ENCODE data around the gene RMND1.
"Not testable (repeated sequence)": the region's sequence is repeated elsewhere in the genome, so short reads cannot be mapped to it uniquely, and the experiment has no call there.

Gene RMND1

GRCh38 chr6:151384151-151384550, 67.8 kb downstream of the RMND1 start:
- DNase-seq (ENCODE audit: low spot score) = no peak

DNA sequence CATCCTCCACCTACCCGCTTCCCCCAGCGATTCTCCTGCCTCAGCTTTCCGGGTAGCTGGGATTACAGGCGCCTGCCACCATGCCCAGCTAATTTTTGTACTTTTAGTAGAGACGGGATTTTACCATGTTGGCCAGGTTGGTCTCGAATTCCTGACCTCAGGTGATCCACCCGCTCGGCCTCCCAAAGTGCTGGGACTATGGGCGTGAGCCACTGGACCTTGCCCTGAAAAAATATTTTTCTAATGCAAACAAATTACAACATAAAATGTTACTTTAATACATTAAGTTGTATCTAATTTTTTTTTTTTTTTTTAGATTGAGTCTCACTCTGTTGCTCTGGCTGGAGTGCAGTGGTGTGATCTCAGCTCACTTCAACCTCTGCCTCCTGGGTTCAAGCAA, 69.3 kb downstream of the RMND1 start:
- not testable (repeated sequence) for DNase-seq (ENCODE audit: low spot score)

- DNase-seq (ENCODE audit: low spot score) = no peak
Measured at GRCh38 chr6:151381722-151382121, 70.2 kb downstream of the RMND1 start.

DNA sequence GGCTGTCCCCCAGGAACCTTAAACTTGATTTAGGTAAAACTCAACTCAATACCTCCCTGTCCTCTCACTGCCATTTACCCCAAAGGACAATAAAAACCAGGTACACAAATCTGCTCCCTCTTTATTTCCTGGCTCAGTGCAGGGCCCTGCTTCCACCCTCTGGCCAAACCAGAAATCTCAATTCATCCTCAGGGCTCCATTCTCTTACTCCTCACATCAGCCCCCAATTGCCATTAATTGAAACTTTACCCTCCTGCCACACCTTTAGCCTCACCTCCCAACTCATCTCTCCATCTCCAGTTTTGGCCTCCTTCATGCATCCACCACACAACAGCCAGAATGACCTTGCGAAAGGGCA, 71.1 kb downstream of the RMND1 start:
- no peak for DNase-seq (ENCODE audit: low spot score)

GRCh38 chr6:151379933-151380847, 71.7 kb downstream of the RMND1 start:
- no peak for DNase-seq (ENCODE audit: low spot score)

DNA sequence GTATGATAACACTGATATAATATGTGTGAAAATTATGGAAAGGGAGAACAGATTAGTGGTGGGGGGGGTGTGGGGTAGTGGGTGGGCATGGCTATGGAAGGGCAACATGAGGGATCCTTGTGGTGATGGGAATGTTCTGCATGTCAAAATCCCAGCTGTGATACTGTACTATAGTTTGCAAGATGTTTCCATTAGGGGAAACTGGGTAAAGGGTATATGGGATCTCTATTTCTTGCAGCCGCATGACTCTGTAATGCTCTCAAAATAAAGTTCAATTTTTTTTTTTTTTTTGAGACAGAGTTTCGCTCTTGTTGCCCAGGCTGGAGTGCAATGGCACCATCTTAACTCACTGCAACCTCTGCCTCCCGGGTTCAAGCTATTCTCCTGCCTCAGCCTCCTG, 74.8 kb downstream of the RMND1 start:
- DNase-seq (ENCODE audit: low spot score) = no peak

GRCh38 chr6:151376440-151376839, 75.5 kb downstream of the RMND1 start:
- DNase-seq (ENCODE audit: low spot score) = no peak

DNA sequence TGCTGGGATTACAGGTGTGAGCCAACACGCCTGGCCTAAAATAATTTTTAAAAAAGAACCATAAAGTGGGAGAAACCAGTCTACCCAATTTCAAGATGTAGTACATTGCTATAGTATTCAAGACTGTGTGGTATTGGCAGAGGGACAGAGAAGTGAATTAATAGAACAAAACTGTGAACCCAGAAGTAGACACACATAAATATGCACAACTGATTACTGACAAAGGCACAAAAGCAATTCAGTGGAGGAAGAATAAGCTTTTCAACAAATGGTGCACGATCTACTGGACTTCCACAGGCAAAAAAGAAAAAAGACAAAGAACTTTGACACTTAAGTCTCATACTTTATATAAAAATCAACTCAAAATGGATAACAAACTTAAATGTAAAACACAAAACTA, 76.1 kb downstream of the RMND1 start:
- peak; percentile 57 for DNase-seq (ENCODE audit: low spot score)

- no peak for DNase-seq (ENCODE audit: low spot score)
Measured at GRCh38 chr6:151374036-151374683, 77.8 kb downstream of the RMND1 start.

DNA sequence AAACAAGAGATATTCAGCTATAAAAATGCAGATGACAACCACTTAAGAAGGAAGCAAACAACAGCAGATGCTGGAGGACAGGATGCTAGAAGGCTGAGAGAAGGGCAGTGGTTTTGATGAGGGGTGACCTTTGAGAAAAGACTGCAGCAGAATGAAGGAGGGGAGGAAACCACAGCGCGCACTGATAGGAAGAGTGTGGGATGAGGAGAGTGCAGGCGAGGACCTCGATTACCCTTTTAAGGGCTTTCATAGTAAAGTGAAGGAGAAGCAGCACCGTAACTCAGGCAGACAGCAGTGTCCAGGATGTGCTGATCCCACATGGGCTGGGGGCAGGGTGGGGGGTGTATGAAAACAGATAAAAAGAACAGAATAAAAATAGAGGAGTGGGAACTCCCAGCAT, 79.8 kb downstream of the RMND1 start:
- no peak for DNase-seq (ENCODE audit: low spot score)

DNA sequence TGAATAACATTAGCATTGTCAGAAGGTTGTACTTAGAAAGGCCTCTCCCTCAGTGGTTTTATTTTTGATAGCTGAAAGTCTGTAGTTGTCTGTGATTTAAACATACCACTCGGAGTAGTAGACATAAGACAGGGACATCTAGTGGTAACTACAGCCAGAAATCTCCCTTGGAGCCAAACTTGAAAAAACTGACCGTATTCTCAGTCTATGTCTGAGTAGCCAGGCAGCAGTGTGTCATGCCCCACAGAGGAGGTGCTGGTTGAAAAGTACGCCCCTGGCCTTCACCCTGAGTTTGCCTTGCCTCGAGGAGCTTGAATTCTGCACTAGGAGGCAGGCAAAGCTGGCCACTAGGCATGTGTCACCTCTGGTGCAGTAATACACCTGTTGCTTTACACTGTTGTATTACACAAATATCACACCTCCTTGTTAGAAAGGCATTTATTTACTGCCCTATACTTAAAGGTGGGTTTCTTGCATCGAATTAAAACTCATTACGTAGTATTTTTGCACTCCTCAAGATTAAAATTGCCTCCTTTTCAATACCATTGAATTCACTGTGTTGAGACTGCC, 81.3 kb downstream of the RMND1 start:
- no peak for DNase-seq (ENCODE audit: low spot score)

DNA sequence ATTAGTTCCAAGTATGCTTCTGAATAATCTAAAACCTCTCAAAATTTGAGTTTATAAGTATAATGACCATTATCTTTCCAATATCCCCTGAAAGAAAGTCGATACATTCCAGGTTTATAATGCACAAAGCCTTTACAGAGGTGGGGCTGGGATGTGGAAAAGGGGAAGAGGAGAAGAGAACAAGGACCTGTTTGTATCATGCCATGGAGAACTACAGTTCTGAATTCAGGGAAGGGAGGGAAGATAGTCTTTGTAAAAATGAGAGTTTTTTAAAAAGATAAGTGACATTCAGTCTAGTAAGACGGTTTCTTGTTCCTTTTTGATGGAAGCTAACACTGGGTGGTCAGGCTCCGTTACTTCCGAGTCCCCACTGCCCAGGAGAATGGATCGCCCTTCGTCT, 86.7 kb downstream of the RMND1 start:
- peak; percentile 57 for DNase-seq (ENCODE audit: low spot score)

DNA sequence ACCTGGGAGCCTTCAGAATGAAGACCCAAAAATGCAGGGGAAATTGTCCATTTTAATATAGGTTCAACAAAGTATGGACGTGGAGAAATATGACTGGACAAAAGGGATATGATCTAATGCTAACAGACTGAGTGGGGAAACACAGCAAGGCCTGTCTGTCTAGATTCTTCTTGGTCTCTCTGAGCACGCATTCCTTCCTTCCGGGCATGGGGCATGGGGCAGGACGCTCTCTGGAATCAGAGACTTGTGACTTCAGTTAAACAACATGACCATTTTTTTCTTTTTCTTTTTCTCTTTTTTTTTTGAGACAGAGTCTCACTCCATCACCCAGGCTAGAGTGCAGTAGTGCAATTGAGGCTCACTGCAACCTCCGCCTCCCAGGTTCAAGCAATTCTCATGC, 92.4 kb downstream of the RMND1 start:
- no peak for DNase-seq (ENCODE audit: low spot score)

- no peak for DNase-seq (ENCODE audit: low spot score)
Measured at GRCh38 chr6:151358475-151358874, 93.5 kb downstream of the RMND1 start.

DNA sequence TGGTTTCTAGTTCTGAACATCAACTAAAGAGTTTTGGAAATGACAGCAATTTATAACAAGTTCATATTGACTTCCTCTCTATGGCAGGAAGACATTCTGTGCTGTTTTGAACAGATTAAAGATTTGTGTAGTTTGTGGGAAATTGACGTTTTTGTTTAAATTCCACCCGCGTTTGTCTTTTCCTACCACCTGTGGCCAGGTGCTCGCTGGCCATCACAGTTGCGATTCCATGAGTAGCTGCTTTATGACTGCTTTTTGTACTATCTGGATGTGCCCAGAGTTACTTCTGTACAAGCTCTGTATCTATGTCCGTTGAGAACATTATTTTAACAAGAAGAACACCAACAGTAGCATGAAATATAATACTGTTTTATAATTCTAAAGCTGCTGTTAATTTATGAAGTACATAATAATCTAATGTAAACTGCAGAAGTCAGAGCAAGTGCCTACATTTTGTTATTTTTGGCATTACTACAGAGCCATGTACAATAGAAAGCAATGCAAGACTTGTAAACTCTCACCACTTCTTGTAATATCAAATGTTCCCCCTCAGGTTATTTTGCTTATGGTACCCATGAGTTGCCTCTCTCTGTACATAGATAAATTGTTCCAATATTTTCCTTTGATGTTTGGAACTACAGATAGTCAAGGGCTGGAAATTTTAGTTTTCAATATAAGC, 94.0 kb downstream of the RMND1 start:
- no peak for DNase-seq (ENCODE audit: low spot score)

GRCh38 chr6:151356983-151357382, 94.9 kb downstream of the RMND1 start:
- DNase-seq (ENCODE audit: low spot score) = not testable (repeated sequence)

All from pons (tissue), 1 donor.